GM19397 (cell line): Measurements from ENCODE around the gene HRCT1.

ENCODE experiments used
- ATAC-seq: cut with Tn5 transposase; IDR thresholded peaks from one replicate; pipeline ENCODE4 v1.9.1; 2021; ENCODE audit warnings: mild to moderate bottlenecking, moderate library complexity; ENCODE audit not compliant: unreplicated experiment

HRCT1 gene

DNA sequence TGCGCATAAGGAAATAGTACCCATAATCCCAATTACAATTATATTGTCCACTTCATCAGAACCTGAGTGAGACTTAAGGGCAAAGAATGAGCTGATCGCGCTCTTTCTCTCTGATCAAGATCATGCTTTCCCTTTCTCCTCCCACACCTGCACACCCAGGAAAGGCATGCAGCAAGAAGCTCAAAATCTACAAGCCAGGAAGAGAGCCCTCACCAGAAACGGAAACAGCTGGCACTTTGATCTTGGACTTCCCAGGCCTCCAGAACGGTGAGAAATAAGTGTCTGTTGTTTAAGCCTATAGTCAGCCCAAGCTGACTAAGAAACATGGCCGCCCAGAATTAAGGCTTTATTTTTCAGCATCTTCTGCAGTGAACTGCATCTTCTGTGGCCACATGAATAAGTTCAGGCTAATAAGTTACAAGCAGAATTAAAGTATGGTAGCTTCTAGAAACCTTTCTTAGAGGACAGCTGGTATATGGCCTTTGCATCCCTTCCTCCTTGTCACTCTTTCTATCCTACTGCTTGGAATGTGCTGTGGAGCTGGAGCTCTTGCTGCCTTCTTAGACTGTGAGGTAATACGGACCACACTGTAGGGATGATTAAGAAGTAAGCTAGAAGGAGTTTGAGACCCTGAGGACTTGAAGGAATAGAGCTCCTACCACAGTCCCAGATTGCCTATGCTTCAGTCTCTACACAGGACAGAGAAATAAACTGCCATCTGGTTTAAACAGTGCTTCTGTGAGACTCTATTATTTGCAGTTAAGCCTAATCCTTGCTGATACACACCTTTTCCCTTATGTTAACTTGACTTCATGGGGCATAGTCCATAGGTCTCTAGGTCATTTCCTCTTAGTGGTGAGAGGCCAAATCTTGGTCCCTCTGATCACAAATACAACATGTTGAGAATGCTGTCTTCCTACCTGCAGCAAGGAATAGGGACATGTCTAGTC, 34.7 kb downstream of the HRCT1 start:
- ATAC-seq = no peak

DNA sequence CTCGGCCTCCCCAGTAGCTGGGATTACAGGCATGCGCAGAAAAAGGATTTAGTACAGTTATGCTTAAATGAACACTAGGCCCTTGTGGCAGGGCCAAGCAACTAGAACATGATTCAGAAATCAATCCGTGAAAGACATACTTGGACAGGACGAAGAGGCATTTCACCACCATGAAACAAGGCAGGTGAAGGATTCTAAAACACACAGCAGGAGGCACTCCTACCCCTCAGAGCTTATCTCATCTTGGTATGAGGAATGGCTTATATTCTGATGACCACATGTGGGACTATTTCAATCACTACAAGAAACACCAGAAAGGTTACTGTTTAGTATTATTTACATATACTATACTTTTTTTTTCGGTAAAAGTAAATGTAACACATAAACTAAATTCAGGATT, 36.3 kb downstream of the HRCT1 start:
- no peak for ATAC-seq

GRCh38 chr9:35944173-35944572, 38.2 kb downstream of the HRCT1 start:
- ATAC-seq = no peak

DNA sequence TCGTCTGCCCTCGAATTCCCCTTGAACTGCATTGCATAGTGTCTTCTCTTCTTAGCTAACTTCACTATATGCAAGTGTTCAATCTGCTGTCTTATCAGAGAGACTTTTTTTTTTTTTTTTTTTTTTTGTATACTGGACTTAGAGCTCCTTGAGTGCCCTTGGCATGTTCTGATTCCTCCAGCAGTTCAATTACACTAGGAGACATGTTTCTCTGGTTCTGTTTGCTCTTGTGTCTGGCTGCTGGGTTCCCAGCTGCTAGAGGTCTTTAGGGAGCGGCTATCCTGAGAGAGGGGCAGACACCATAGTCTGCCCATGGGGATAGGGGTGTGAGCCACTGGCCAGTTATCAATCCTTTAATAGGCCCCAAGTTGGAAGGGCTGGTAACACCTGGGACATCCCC, 38.8 kb downstream of the HRCT1 start:
- no peak for ATAC-seq

- no peak for ATAC-seq
Observed at GRCh38 chr9:35945341-35946018, 39.5 kb downstream of the HRCT1 start.

- no peak for ATAC-seq
Observed at GRCh38 chr9:35948451-35948850, 42.4 kb downstream of the HRCT1 start.

DNA sequence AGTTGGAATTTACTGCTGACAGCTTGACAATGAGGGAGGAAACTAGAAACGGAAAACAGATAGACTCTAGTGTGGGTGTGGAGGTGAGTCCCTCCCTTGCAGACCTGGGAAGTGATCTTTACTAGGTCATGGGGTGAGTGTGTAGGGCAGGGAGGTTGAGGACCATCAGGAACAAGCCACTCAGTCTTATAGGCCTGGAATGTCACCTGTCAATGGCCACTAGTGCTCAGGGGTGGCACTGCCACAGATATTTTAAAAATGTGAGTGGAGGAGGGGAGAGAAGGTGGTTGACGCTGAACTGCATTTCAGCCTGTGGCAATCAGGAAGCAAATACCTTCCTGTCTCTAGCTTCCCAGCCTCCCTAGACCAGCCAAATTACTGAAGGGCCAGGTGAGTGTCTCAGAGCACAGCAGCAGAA, 42.9 kb downstream of the HRCT1 start:
- ATAC-seq = no peak

GRCh38 chr9:35951736-35952135, 45.7 kb downstream of the HRCT1 start:
- ATAC-seq = no peak

DNA sequence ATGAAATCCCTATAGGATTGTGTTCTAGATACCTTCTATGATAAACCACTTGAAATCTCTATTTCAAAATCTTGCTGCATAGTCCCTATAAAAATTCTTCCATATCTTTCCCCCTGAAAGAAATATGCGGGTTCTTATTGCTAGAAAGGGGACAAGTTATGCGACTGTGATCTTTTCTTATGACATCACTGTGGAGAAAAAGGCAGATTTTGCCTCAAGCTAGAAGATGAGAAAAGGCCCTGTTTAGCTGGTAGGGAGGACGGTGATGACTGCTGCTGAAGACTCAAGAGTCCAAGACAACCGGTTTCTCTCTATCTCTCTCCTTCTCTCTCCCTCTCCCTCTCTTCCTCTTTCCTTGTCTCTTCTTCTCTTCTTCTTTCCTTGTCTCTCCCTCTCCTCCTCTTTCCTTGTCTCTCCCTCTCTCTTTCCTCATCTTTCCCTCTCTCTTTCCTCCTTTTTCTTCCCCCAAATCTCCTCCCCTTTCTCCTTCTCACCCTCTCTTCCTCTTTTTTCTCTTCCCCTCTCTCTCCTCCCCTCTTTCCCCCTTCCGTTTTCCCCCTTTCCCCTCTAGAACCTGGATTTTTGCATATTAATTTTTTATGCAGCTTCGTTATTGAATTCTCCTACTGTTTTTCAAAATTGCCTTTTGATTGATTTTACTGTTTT, 46.7 kb downstream of the HRCT1 start:
- no peak for ATAC-seq

DNA sequence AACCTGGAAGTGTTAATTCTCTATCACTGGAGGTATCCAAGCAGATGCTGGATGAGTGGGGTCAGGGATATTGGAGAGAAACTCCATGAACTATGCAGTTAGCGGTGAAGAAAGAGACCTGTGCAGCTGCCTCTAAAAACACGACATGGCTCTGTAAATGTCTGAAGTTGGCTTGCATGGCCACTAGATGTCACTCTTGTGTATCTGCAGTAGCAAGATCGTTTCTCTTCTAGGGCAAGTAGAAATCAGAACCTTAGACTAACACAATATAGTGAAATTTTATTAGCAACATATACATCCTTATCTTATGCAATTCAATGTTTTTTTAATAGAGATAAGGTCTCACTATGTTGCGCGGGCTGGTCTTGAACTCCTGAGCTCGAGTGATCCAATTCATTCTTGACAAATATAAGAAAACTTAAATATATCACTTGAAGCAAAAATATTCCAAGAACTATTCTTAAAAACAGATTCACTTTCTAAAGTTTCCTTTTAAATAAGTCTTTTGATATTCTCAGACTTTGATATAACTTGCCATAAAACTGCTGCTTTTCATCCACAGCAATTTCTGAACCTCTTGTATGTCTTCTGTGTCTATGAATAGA, 49.0 kb downstream of the HRCT1 start:
- no peak for ATAC-seq

DNA sequence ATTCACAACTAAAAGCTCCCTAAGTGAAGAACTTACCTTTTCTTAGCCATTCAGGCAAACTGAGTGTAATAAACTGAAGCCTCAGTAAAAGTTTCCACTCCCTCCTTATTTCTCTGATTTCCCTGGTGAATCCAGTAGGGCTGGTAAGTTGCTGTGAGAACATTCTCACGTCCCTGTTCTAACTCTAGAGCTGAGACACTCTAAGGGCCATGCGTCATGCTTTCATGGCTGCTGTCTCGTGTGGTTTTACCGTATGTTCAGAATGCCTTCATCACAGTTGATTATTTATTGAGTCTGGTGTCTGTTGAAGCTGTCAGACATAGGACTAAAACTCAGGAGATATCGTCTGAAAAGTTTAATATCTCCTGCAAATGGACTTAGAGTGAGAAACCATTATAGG, 50.6 kb downstream of the HRCT1 start:
- ATAC-seq = no peak
